Right renal pelvis (tissue), 4 donors: ENCODE data around the gene ATP23. TPM values are rescaled to one million over a fixed set of nuclear protein-coding genes. Genes with fewer than 3 reads are reported as not detected.

Experiments used
- DNase-seq, 4 donors: peaks; one replicate each; pipeline ENCODE4 v3.0.0-alpha.2; 2013; ENCODE audit warnings: low read depth in 4 of 4, low spot score in 3 of 4, missing footprints in 1 of 4
- polyA plus RNA-seq, 4 donors: library from polyadenylated mRNA; unstranded; fragments of 120-200 nt; gene quantifications; one replicate each; pipeline ENCODE4 v1.2.1, GENCODE V29; 2013; ENCODE audit not compliant: insufficient read length in 4 of 4

Gene ATP23
- polyA plus RNA-seq, result 10 to 100 TPM in 3 of 4 donors, 1 to 10 TPM in 1; 9.5 to 12.4 (median 10.9) TPM

- DNase-seq, result peak; percentile 64 to 80 (median 74)
Observed at GRCh38 chr12:57941165-57941894, at the start of gene ATP23. Gene ATP23, plus strand, starts transcription at chr12:57941567. Its CDS starts 135 bp downstream, at chr12:57941702.

- DNase-seq, result no peak
Observed at GRCh38 chr12:57892232-57892972, 49.0 kb upstream of the ATP23 start.

DNA sequence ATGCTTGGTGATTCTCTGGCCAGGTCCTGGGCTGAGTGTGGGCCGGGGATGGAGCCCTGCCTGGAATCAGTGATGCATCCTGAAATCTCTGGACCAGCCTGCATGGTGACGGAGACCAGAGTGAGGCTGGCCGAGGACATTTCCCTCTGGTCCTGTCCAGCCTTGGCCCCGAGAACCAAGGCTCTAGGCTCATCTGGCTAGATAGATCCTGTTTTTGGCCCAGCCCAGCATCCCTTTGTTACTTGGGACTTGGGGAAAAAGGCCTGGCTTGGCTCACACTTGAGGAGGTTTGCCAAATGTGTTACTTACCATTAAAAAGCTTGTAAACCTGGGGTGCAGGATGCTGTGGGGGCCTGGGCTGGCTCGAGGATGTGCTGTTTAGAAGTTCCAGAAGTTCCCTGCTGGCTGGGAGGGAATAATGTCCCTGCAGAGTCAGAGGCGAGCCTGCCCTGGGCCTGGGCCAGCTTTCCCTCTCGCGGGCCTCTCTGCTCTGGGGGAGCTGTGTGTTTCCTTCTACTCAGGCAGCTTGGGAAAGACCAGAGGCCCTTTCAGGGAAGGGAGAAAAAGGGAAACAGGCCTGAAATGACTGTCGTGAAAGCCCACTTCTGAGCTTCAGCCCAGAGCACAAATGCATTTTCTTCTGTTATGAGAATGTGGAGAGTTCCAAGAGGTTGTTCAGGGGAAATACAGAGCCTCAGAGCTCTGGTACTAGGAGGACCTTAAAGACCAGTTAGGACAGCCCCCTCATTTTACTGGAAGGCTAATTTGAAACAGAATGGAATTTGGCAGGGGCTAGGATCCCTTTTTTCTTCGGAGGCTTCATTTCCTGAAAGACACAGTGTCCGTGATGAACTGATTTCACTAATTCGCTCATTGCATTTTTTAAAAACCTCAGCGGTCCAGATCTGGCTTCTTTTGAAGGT is 47.7 kb upstream of the ATP23 start:
- peak; percentile 86 to 93 (median 90) for DNase-seq

- no peak for DNase-seq
Observed at GRCh38 chr12:57894399-57895292, 46.7 kb upstream of the ATP23 start.

GRCh38 chr12:57895389-57896114 is 45.8 kb upstream of the ATP23 start:
- no peak for DNase-seq

- DNase-seq, result no peak
Observed at GRCh38 chr12:57896115-57896433, 45.3 kb upstream of the ATP23 start.

DNA sequence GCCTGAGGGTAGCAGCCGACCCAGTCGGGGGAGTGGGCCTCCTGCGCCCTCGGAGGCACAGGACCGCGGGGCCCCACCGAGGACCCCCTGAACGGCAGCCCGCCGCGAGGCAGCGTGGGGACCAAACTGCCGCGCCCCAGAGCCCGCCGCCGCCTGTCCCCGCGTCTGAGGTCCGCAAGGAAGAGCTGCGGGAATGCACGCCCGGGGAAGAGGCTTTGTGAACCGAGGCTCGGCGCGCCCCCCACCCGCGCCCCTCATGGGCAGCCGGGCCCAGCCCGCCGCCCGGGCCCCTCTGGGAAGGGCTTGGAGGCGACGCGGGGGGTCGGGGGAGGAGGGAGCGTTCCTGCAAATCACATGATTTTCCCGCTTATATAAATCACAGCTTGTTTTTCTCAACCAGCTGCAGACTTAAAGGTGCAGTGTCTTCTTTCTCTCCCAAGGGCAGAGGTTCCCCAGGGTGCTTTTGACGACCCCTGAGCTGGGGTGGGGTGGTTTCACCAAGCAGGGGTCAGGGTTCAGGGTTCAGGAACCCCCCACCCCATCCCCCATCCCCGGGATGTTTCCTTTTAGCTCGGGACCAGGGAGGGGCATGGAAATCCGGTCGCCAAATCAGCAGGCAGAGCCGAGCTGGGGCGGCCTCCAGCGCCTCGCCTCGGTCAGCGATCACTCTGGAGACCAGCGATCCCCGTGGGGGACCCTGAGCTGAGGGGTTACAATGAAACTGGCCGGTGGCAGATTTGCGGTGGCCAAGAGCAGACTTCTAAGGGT is 44.7 kb upstream of the ATP23 start:
- peak in 3 of 4 donors; percentile 73 to 79 (median 78) for DNase-seq

GRCh38 chr12:57897286-57897974 is 43.9 kb upstream of the ATP23 start:
- DNase-seq, result no peak

- no peak for DNase-seq
Observed at GRCh38 chr12:57898308-57898970, 42.9 kb upstream of the ATP23 start.

- no peak for DNase-seq
Observed at GRCh38 chr12:57899010-57899662, 42.2 kb upstream of the ATP23 start.

DNA sequence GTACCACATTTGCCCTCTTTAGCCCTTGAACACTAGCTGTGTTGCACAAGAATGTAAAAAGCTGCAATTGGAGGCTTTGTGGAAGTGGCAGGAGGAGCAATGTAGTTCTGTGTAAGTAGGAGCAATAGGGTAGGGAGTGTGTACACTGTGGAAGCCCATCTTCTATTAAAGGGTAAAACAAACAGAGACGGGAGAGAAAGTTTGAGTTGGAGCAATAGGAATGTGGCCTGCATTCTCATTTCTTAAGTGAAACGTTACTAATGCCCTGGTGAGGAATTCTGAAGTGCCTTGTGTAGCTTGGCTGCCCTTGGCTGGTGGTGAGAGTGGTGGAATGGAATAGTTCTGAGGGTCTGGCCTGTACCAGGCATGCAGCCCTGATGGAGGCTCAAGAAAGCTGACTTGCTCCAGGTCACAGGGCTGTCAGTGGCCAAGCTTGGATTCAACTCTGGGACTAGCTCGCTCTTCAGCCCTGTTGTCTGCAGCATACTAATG is 38.8 kb upstream of the ATP23 start:
- DNase-seq, result no peak

- no peak for DNase-seq
Observed at GRCh38 chr12:57904426-57904825, 36.9 kb upstream of the ATP23 start.

- peak; percentile 80 to 83 (median 82) for DNase-seq
Observed at GRCh38 chr12:57904848-57905811, 36.2 kb upstream of the ATP23 start.

DNA sequence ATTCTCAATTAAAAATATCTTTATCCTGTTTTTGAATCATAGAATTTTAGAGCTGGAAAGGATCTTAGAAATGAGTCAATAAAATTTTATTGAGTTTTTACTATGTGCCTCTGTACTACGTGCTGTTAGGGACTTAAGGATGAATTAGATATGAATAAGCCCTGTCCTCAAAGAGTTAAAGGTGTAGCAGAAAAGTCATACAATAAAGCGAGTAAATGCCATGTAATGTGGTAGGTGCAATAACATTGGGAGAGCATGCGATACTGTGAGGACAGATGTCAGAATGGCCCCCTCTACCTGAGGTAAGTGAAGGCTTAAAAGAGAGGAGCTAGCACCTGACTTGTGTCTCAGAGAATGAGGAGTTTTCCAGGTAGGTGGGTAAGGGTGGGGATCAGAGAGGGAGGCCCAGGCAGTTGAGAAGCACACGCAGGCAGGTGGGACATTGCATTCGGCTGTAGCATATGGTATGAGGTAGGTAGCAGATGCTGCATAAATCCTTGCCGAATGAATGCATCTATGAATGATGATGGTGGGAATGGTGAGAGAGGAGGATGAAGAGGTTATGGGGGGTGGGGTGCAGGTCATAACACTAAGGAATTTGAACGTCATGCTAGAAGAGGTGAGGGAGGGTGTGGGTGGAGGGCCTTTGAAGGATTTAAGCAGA is 35.4 kb upstream of the ATP23 start:
- DNase-seq, result no peak

DNA sequence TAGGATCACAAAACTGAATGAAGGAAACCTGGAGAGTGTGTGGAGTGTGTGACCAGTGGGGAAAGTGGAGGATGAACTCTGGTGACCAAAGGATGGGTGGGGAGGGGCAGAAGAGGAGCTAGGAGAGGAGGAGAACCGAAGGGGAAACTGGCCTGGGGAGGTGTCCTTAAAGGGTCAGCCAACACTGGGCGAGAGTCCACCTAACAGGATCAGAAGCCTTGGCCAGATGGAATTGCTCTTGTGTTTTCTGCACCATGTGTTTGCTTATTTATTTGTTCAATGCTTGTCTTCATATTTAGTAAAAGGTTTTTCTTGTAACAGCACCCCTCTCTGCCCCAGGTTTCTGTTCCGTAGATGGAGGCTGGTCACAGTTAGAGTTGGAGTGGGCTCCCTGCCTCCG is 34.5 kb upstream of the ATP23 start:
- no peak for DNase-seq
